A549 (cell line): ENCODE results near the gene ENAH. TPM values are rescaled to one million over a fixed set of nuclear protein-coding genes. Genes with fewer than 3 reads are reported as not detected.

Experiments used
- ATAC-seq, 2 experiments: fragments of 200-7000 bp in 1 of 2; fragments of >200 bp in 1 of 2; cut with Nextera tagmentation in 1 of 2; cut with Tn5 transposase in 1 of 2; 3 replicates each; pipeline versions ENCODE4 v1.8.0 to v1.9.1; 2018 to 2020; ENCODE audit warnings: mild to moderate bottlenecking in 1 of 2, moderate library complexity in 1 of 2
- CTCF ChIA-PET: fragments of 300-600 bp; sonication (Branson Sonifier 250); formaldehyde crosslinking; extraction: SDS; loops from one replicate; lab custom pipeline; 2021; ENCODE audit warnings: antibody characterized with exemption, inconsistent platforms; lab: Yijun Ruan, JAX
- POLR2A ChIA-PET: fragments of 350-600 bp; formaldehyde crosslinking; extraction: SDS; loops from one replicate; lab custom pipeline; 2021; ENCODE audit warnings: antibody characterized with exemption, inconsistent platforms; lab: Yijun Ruan, JAX
- DNase-seq, 2 experiments: peaks; one replicate each; pipeline versions ENCODE4 v3.0.0 to v3.0.0-alpha.2; 2011 to 2016; ENCODE audit warnings: low read depth in 1 of 2, low spot score in 1 of 2
- FAIRE-seq: peaks from 2 replicates; lab custom pipeline; 2011; peaks lifted over from hg19 to GRCh38; lab: Jason Lieb, UNC
- H3K27ac ChIP-seq, 2 experiments: fragments of >200 bp; sonication (Bioruptor Twin); formaldehyde crosslinking; 3 replicates each; pipeline ENCODE4 v1.5.1; 2016 to 2017
- H3K4me1 ChIP-seq: fragments of >200 bp; sonication (Bioruptor Twin); formaldehyde crosslinking; 3 replicates; pipeline ENCODE4 v1.6.1; 2016
- H3K4me2 ChIP-seq: fragments of >200 bp; sonication (Bioruptor Twin); formaldehyde crosslinking; 3 replicates; pipeline ENCODE4 v1.6.1; 2016
- H3K4me3 ChIP-seq: fragments of >200 bp; sonication (Bioruptor Twin); formaldehyde crosslinking; 3 replicates; pipeline ENCODE4 v1.5.1; 2016
- H3K9me3 ChIP-seq: fragments of >200 bp; sonication (Bioruptor Twin); formaldehyde crosslinking; 3 replicates; pipeline ENCODE4 v1.6.1; 2016
- CBX2 ChIP-seq: fragments of 200-600 bp; sonication (generic); IDR thresholded peaks from 2 replicates; pipeline ENCODE4 v1.6.1; 2016; ENCODE audit warnings: low read depth, mild to moderate bottlenecking, borderline replicate concordance
- CBX8 ChIP-seq: fragments of 200-600 bp; sonication (generic); IDR thresholded peaks from 2 replicates; pipeline ENCODE4 v1.6.1; 2016
- CEBPB ChIP-seq, 2 experiments: fragments of >200 bp in 1 of 2; sonication (Bioruptor Twin) in 1 of 2; formaldehyde crosslinking in 1 of 2; IDR thresholded peaks; 2 replicates each; pipeline ENCODE4 v1.6.1; 2012 to 2016
- CHD2 ChIP-seq: fragments of 150-350 bp; IDR thresholded peaks from 2 replicates; pipeline ENCODE4 v1.6.1; 2014; ENCODE audit warnings: low read length; ENCODE audit not compliant: partially characterized antibody
- EHF ChIP-seq: fragments of 250-450 bp; sonication (Bioruptor Pico); IDR thresholded peaks from 2 replicates; pipeline ENCODE4 v1.5.0; 2020; ENCODE audit warnings: mild to moderate bottlenecking
- EHMT2 ChIP-seq: fragments of 200-600 bp; sonication (generic); IDR thresholded peaks from 2 replicates; pipeline ENCODE4 v1.6.1; 2016; ENCODE audit warnings: antibody characterized with exemption, low read depth, mild to moderate bottlenecking, moderate library complexity
- ESRRA ChIP-seq: fragments of 150-350 bp; IDR thresholded peaks from 2 replicates; pipeline ENCODE4 v1.6.1; 2014; ENCODE audit warnings: mild to moderate bottlenecking, low read length, borderline replicate concordance
- FOSB ChIP-seq: fragments of 250-450 bp; sonication (Bioruptor Pico); IDR thresholded peaks from 2 replicates; pipeline ENCODE4 v1.5.0; 2020; ENCODE audit warnings: mild to moderate bottlenecking, moderate library complexity
- HEYL ChIP-seq: fragments of 250-450 bp; sonication (Bioruptor Pico); IDR thresholded peaks from 2 replicates; pipeline ENCODE4 v1.8.0; 2021; ENCODE audit warnings: mild to moderate bottlenecking, moderate library complexity
- JUN ChIP-seq, 2 experiments: fragments of >200 bp; sonication (Bioruptor Twin); formaldehyde crosslinking; IDR thresholded peaks; 2 replicates in 1 of 2; 3 replicates in 1 of 2; pipeline ENCODE4 v1.6.1; 2016 to 2017
- MAFK ChIP-seq: fragments of 450-650 bp; IDR thresholded peaks from 2 replicates; pipeline ENCODE4 v1.6.1; 2014; ENCODE audit not compliant: partially characterized antibody
- MYC ChIP-seq: IDR thresholded peaks from 2 replicates; pipeline ENCODE4 v1.6.1; 2012; ENCODE audit warnings: mild to moderate bottlenecking, inconsistent platforms, low read length, improper control_type of control experiment, borderline replicate concordance
- NPAS2 ChIP-seq: fragments of 250-450 bp; sonication (Bioruptor Pico); IDR thresholded peaks from 2 replicates; pipeline ENCODE4 v1.8.0; 2022; ENCODE audit warnings: mild to moderate bottlenecking, moderate library complexity, borderline replicate concordance
- POLR2A ChIP-seq: IDR thresholded peaks from 2 replicates; pipeline ENCODE4 v1.6.1; 2012; ENCODE audit warnings: mild to moderate bottlenecking, low read length
- POLR2AphosphoS2 ChIP-seq: conservative IDR thresholded peaks from 2 replicates; pipeline ENCODE4 v1.6.1; 2012; ENCODE audit warnings: low read length, improper control_type of control experiment, inconsistent platforms
- RNF2 ChIP-seq: fragments of 200-600 bp; sonication (generic); IDR thresholded peaks from 2 replicates; pipeline ENCODE4 v1.6.1; 2016; ENCODE audit warnings: low read depth, mild to moderate bottlenecking, antibody characterized with exemption, moderate library complexity, borderline replicate concordance
- TP53 ChIP-seq: fragments of 250-450 bp; sonication (Bioruptor Pico); IDR thresholded peaks from 2 replicates; pipeline ENCODE4 v1.5.0; 2021; ENCODE audit warnings: mild to moderate bottlenecking, moderate library complexity
- ZC3H11A ChIP-seq: fragments of 450-650 bp; IDR thresholded peaks from 2 replicates; pipeline ENCODE4 v1.6.1; 2014; ENCODE audit warnings: antibody characterized with exemption, mild to moderate bottlenecking
- ZFP36 ChIP-seq: fragments of 450-650 bp; IDR thresholded peaks from 2 replicates; pipeline ENCODE4 v1.6.1; 2014; ENCODE audit warnings: borderline replicate concordance; ENCODE audit not compliant: partially characterized antibody
- WGBS: methylation state at CpG from one replicate; pipeline ENCODE4 v1.1.6; 2017; ENCODE audit errors: missing lambda C conversion rate; 5-methylcytosine and 5-hydroxymethylcytosine counted together
- polyA plus RNA-seq, 4 experiments: library from polyadenylated mRNA; depleted of rRNA in 3 of 4; stranded (reverse); fragments of >200 nt; fragmentation: RNase III in 1 of 4; extraction: RNeasy Plus Mini Kit Qiagen cat#74134 plus additional on column Dnase treatment in 1 of 4; gene quantifications; 2 replicates in 3 of 4; 3 replicates in 1 of 4; pipeline ENCODE4 v1.2.3, GENCODE V29; 2011 to 2017
- TF ChIP-seq, protein P1 (sequence below): fragments of >200 bp; sonication (Bioruptor Twin); formaldehyde crosslinking; IDR thresholded peaks from 3 replicates; pipeline ENCODE4 v1.6.1; 2016
- TF ChIP-seq, protein P2 (sequence below): fragments of 250-450 bp; sonication (Bioruptor Pico); IDR thresholded peaks from 2 replicates; pipeline ENCODE4 v1.5.0; 2021; ENCODE audit warnings: mild to moderate bottlenecking, moderate library complexity, borderline replicate concordance
- TF ChIP-seq, protein P3 (sequence below): fragments of >200 bp; sonication (Bioruptor Twin); formaldehyde crosslinking; IDR thresholded peaks from 2 replicates; pipeline ENCODE4 v1.6.1; 2016

ENAH gene
- polyA plus RNA-seq, 2 of the 4 experiments (the other 2 are of a cell fraction) = 142 to 155 TPM

DNA sequence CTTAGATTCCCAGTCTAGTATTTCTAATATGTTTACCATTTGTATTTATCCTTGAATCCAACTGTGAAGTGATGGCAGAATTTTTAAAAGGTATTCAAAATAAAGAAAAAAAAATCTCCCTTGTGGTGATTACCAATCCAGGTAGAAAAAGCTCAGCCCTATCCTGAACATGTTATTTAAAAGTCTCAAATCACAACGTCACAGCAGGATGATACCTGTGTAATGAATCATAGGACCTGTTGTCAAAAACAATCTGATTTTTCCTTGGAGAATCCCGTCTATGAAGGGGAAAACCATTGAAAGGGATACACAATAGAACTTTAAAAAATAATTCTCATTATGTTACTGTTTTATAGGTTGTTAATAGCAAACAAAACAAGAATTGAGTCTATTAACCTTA lies 148.1 kb downstream of the ENAH start:
- CTCF ChIA-PET = interaction anchor here (0.8 to 1.8 kb wide), 3 partner anchors 30 to 267 kb away, joined by 3 to 5 read pairs (median 3); no protein-coding TSS in a partner anchor
- H3K4me2 ChIP-seq = no peak overlapping the region
- H3K4me3 ChIP-seq = no peak overlapping the region
- no peaks in the 10 kb centered on the region for H3K9me3 ChIP-seq
- no peak for DNase-seq
- peak; percentile 84 for FAIRE-seq
- H3K27ac ChIP-seq = no peak overlapping the region
- peaks cover 42% of the 10 kb centered on the region for H3K4me1 ChIP-seq
- no peak for ATAC-seq
- TF ChIP-seq HEYL (CRISPR knock-in tag) = no peak
- TF ChIP-seq EHF (CRISPR knock-in tag) = no peak
- TF ChIP-seq POLR2A = no peak
- TF ChIP-seq MYC = no peak
- no peak for TF ChIP-seq NPAS2
- TF ChIP-seq POLR2AphosphoS2 = no peak
- TF ChIP-seq, protein P1, sequence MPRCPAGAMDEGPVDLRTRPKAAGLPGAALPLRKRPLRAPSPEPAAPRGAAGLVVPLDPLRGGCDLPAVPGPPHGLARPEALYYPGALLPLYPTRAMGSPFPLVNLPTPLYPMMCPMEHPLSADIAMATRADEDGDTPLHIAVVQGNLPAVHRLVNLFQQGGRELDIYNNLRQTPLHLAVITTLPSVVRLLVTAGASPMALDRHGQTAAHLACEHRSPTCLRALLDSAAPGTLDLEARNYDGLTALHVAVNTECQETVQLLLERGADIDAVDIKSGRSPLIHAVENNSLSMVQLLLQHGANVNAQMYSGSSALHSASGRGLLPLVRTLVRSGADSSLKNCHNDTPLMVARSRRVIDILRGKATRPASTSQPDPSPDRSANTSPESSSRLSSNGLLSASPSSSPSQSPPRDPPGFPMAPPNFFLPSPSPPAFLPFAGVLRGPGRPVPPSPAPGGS = no peak
- no peak for TF ChIP-seq EHMT2
- TF ChIP-seq, protein P2, sequence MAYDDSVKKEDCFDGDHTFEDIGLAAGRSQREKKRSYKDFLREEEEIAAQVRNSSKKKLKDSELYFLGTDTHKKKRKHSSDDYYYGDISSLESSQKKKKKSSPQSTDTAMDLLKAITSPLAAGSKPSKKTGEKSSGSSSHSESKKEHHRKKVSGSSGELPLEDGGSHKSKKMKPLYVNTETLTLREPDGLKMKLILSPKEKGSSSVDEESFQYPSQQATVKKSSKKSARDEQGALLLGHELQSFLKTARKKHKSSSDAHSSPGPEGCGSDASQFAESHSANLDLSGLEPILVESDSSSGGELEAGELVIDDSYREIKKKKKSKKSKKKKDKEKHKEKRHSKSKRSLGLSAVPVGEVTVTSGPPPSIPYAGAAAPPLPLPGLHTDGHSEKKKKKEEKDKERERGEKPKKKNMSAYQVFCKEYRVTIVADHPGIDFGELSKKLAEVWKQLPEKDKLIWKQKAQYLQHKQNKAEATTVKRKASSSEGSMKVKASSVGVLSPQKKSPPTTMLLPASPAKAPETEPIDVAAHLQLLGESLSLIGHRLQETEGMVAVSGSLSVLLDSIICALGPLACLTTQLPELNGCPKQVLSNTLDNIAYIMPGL (CRISPR knock-in tag) = no peak
- TF ChIP-seq, all 56 proteins: peak for 0
- POLR2A ChIA-PET = no interaction called here
- 47% methylated on average over 2 of the region's 2 CpGs for WGBS

DNA sequence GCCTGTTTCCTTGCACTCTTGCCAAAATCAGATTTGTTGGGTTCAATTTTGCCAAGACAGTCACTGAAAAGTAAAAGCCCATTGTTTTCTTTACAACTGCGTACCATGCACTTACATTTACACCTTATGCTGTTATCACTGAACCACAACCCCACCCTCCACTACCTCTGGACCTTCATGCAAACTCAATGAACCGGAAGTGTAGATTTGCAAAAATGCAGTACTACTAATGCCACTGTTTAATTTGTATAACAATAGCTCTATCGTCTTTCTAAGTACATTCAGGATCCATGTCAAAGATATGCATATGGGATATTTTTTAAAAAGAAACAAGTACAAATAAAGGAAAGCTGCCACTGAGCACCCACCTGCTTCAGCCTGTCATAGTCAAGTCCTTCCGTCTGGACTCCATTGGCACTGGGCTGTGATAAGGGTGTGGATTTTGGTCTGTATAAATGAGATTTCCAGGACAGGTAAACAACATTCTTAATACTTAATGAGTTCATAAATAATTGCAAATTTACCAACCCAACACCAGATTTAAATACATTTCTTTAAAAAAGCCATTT lies 152.2 kb downstream of the ENAH start:
- Histone ChIP-seq H3K4me2 (no peak overlapping the region), H3K4me1 (peaks cover 12% of the 10 kb centered on the region; the same call in 1 of the 3 replicates), H3K27ac (no peak overlapping the region), H3K4me3 (no peak overlapping the region), H3K9me3 (no peaks in the 10 kb centered on the region)
- 92% methylated on average over 4 of the region's 4 CpGs for WGBS
- ChIA-PET POLR2A (no interaction called here), CTCF (interaction anchor here (1.5 to 1.6 kb wide), 2 partner anchors 10 to 18 kb away, joined by 6 to 7 read pairs; no protein-coding TSS in a partner anchor)
- FAIRE-seq (no peak), ATAC-seq (no peak), DNase-seq (no peak)
- TF ChIP-seq JUN (IDR thresholded peaks at IDR 0.05) (no peak), CEBPB (IDR thresholded peaks at IDR 0.05) (no peak), FOSB (no peak), CBX2 (no peak), TP53 (no peak), CBX8 (no peak), MAFK (no peak), ZFP36 (no peak), EHMT2 (no peak), ESRRA (no peak), RNF2 (no peak), ZC3H11A (no peak), CHD2 (no peak)
- TF ChIP-seq, protein P3, sequence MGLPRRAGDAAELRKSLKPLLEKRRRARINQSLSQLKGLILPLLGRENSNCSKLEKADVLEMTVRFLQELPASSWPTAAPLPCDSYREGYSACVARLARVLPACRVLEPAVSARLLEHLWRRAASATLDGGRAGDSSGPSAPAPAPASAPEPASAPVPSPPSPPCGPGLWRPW = no peak
